ENCODE results near the gene TNFRSF1A. TPM values are rescaled to one million over a fixed set of nuclear protein-coding genes. Genes with fewer than 3 reads are reported as not detected.
A peak's percentile ranks its signal among the peaks of the same experiment; 100 is the strongest.

TNFRSF1A gene
- total and polyA plus RNA-seq, 4 donors: 36.9 to 144 (median 88.4) TPM

DNA sequence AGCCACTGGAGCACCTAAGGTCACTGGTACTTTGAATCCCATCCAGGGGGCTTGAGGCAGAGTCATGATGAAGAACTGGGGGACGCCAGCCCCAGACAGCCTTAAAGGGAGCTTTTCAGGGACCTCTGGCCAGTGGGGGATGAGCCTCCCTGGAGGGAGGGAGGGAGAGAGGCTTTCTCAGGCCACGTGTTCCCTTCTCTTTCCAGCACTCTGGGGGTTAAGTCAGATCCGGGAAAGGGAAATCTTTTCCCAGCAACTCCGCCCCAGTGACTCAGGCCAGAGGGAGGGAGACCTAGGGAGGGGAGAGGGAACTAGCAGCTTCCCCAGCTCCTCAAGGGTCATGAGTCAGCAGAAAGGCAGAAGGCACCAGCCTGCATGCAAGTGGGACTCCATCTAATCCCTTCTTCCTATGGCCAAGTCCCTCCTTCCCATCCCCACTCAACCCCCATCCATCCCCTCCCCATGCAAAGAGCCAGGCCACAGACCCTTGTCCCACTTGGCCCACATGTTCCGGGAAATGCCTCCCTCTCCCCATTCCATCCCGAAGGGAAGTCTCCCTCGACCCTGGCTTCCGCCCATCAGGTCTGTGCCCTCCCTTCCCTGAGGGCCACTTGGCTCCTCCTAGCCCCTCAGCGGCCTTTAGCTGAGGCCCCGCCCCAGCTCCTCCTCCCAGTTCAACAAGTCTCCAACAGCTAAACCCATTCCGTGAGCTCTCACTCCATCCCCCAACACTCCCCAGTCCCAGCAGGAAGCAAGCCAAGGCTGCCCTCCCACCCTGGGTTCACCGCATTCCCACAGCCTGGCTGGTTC lies 5.6 kb downstream of the TNFRSF1A start:
- TF ChIP-seq FOXA1 (IDR thresholded peaks at IDR 0.05) (peak; percentile 65), TAF1 (conservative IDR thresholded peaks at IDR 0.05) (peak; percentile 64), HNF4A (conservative IDR thresholded peaks at IDR 0.05) (peak; percentile 34 to 53), JUND (IDR thresholded peaks at IDR 0.05) (peak; percentile 89 to 94), EGR1 (IDR thresholded peaks at IDR 0.05; ENCODE audit: low read depth in 2 of 2) (peak; percentile 28 to 69), FOXA2 (IDR thresholded peaks at IDR 0.05) (peak; percentile 15), HNF4G (IDR thresholded peaks at IDR 0.05) (peak; percentile 31), GABPA (IDR thresholded peaks at IDR 0.05 in 1 of 2, conservative IDR thresholded peaks at IDR 0.05 in 1 of 2) (peak; percentile 22 to 65), NR2F2 (IDR thresholded peaks at IDR 0.05) (peak; percentile 96), RAD21 (IDR thresholded peaks at IDR 0.05) (peak in 1 of 2 donors; percentile 6), RXRA (IDR thresholded peaks at IDR 0.05) (peak; percentile 84 to 89), YY1 (IDR thresholded peaks at IDR 0.05) (peak; percentile 62), SP1 (IDR thresholded peaks at IDR 0.05) (peak; percentile 63)
- TF ChIP-seq, protein P1, sequence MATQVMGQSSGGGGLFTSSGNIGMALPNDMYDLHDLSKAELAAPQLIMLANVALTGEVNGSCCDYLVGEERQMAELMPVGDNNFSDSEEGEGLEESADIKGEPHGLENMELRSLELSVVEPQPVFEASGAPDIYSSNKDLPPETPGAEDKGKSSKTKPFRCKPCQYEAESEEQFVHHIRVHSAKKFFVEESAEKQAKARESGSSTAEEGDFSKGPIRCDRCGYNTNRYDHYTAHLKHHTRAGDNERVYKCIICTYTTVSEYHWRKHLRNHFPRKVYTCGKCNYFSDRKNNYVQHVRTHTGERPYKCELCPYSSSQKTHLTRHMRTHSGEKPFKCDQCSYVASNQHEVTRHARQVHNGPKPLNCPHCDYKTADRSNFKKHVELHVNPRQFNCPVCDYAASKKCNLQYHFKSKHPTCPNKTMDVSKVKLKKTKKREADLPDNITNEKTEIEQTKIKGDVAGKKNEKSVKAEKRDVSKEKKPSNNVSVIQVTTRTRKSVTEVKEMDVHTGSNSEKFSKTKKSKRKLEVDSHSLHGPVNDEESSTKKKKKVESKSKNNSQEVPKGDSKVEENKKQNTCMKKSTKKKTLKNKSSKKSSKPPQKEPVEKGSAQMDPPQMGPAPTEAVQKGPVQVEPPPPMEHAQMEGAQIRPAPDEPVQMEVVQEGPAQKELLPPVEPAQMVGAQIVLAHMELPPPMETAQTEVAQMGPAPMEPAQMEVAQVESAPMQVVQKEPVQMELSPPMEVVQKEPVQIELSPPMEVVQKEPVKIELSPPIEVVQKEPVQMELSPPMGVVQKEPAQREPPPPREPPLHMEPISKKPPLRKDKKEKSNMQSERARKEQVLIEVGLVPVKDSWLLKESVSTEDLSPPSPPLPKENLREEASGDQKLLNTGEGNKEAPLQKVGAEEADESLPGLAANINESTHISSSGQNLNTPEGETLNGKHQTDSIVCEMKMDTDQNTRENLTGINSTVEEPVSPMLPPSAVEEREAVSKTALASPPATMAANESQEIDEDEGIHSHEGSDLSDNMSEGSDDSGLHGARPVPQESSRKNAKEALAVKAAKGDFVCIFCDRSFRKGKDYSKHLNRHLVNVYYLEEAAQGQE (IDR thresholded peaks at IDR 0.05): peak; percentile 76
- TF ChIP-seq, protein P2, sequence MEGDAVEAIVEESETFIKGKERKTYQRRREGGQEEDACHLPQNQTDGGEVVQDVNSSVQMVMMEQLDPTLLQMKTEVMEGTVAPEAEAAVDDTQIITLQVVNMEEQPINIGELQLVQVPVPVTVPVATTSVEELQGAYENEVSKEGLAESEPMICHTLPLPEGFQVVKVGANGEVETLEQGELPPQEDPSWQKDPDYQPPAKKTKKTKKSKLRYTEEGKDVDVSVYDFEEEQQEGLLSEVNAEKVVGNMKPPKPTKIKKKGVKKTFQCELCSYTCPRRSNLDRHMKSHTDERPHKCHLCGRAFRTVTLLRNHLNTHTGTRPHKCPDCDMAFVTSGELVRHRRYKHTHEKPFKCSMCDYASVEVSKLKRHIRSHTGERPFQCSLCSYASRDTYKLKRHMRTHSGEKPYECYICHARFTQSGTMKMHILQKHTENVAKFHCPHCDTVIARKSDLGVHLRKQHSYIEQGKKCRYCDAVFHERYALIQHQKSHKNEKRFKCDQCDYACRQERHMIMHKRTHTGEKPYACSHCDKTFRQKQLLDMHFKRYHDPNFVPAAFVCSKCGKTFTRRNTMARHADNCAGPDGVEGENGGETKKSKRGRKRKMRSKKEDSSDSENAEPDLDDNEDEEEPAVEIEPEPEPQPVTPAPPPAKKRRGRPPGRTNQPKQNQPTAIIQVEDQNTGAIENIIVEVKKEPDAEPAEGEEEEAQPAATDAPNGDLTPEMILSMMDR (IDR thresholded peaks at IDR 0.05; ENCODE audit: low read depth, low read length, missing input control): no peak
- TF ChIP-seq, protein P3, sequence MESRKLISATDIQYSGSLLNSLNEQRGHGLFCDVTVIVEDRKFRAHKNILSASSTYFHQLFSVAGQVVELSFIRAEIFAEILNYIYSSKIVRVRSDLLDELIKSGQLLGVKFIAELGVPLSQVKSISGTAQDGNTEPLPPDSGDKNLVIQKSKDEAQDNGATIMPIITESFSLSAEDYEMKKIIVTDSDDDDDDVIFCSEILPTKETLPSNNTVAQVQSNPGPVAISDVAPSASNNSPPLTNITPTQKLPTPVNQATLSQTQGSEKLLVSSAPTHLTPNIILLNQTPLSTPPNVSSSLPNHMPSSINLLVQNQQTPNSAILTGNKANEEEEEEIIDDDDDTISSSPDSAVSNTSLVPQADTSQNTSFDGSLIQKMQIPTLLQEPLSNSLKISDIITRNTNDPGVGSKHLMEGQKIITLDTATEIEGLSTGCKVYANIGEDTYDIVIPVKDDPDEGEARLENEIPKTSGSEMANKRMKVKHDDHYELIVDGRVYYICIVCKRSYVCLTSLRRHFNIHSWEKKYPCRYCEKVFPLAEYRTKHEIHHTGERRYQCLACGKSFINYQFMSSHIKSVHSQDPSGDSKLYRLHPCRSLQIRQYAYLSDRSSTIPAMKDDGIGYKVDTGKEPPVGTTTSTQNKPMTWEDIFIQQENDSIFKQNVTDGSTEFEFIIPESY (IDR thresholded peaks at IDR 0.05): peak; percentile 32
- TF ChIP-seq, protein P4, sequence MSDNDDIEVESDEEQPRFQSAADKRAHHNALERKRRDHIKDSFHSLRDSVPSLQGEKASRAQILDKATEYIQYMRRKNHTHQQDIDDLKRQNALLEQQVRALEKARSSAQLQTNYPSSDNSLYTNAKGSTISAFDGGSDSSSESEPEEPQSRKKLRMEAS (IDR thresholded peaks at IDR 0.05): peak; percentile 95
- TF ChIP-seq, protein P5, sequence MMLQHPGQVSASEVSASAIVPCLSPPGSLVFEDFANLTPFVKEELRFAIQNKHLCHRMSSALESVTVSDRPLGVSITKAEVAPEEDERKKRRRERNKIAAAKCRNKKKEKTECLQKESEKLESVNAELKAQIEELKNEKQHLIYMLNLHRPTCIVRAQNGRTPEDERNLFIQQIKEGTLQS (IDR thresholded peaks at IDR 0.05): peak; percentile 78
- peaks cover 9 to 24% (median 21%) of the 10 kb centered on the region in 4 donors for H3K36me3 ChIP-seq (ENCODE audit: control insufficient read depth in 4 of 4, insufficient read depth in 3 of 4, low read depth in 1 of 4, low read length in 3 of 4)
- peak; percentile 76 for DNase-seq (ENCODE audit: low spot score)
- no peaks in the 10 kb centered on the region for H3K9me3 ChIP-seq (ENCODE audit: control insufficient read depth in 4 of 4, low read length in 3 of 4)
- H3K4me1 ChIP-seq (ENCODE audit: control insufficient read depth in 4 of 4, insufficient read depth in 4 of 4, low read length in 3 of 4): peaks cover 4 to 72% (median 51%) of the 10 kb centered on the region in 4 donors
- H3K27me3 ChIP-seq (ENCODE audit: control insufficient read depth in 4 of 4, insufficient read depth in 4 of 4, low read length in 3 of 4): no peaks in the 10 kb centered on the region
- peak overlapping the region; percentile 98 to 99 for H3K27ac ChIP-seq (ENCODE audit: low read depth in 1 of 2, low read length in 2 of 2)
- H3K4me3 ChIP-seq (ENCODE audit: low read depth in 1 of 3, low read length in 3 of 3): peak overlapping the region; percentile 57 to 99 (median 68)
- H3K9ac ChIP-seq (ENCODE audit: low read depth in 1 of 2, low read length in 2 of 2): peak overlapping the region; percentile 74 to 92
- WGBS: under 1% methylated on average over 12 of the region's 12 CpGs

All from liver (tissue), 9 donors.